HepG2 (cell line): ENCODE measurements around the gene TMEM130. TPM values are rescaled to one million over a fixed set of nuclear protein-coding genes. Genes with fewer than 3 reads are reported as not detected.

Source experiments
- AGO2 ChIP-seq: fragments of 200-400 bp; formaldehyde crosslinking; optimal IDR thresholded peaks from 2 replicates; pipeline ENCODE3; 2017; ENCODE audit warnings: mild to moderate bottlenecking, low read depth, low read length, moderate library complexity
- ATF7-NPFF ChIP-seq: sonication (generic); formaldehyde crosslinking; IDR thresholded peaks from 2 replicates; pipeline ENCODE4 v1.8.1; 2023; ENCODE audit warnings: mild to moderate bottlenecking, low read depth, missing genetic modification reagents, moderate library complexity
- GTF2F1 ChIP-seq: fragments of 150-350 bp; IDR thresholded peaks from 2 replicates; pipeline ENCODE4 v1.6.1; 2014; ENCODE audit warnings: low read length
- MYNN ChIP-seq: sonication (generic); formaldehyde crosslinking; IDR thresholded peaks from 2 replicates; pipeline ENCODE4 v1.4.0; 2020; ENCODE audit warnings: mild to moderate bottlenecking, low read depth, missing genetic modification reagents
- SOX6 ChIP-seq, 2 experiments: fragments of 450-650 bp in 1 of 2; sonication (generic) in 1 of 2; formaldehyde crosslinking in 1 of 2; IDR thresholded peaks; 2 replicates each; pipeline versions ENCODE4 v1.4.0 to v1.6.1; 2017 to 2020; ENCODE audit warnings: antibody characterized with exemption in 1 of 2, mild to moderate bottlenecking in 1 of 2, missing genetic modification reagents in 1 of 2
- STAT5B ChIP-seq: sonication (generic); formaldehyde crosslinking; IDR thresholded peaks from 2 replicates; pipeline ENCODE4 v1.4.0; 2020; ENCODE audit warnings: missing genetic modification reagents
- ZNF207 ChIP-seq: fragments of 450-650 bp; IDR thresholded peaks from 2 replicates; pipeline ENCODE4 v1.6.1; 2016; ENCODE audit warnings: antibody characterized with exemption, borderline replicate concordance
- ZNF3 ChIP-seq: IDR thresholded peaks from 2 replicates; pipeline ENCODE4 v1.7.0; 2017; ENCODE audit warnings: inconsistent platforms
- polyA plus RNA-seq, 8 experiments: library from polyadenylated mRNA; depleted of rRNA in 3 of 8; stranded (reverse) in 7 of 8; unstranded in 1 of 8; fragments of >200 nt; fragmentation: Illumina TruSeq in 4 of 8; extraction: Trizol in 4 of 8; gene quantifications; 2 replicates each; pipeline versions ENCODE4 v1.2.1 to v1.2.3, GENCODE V29; 2011 to 2016; ENCODE audit warnings: low read depth in 4 of 8, missing spikeins in 1 of 8, mixed read lengths in 1 of 8; ENCODE audit not compliant: insufficient read depth in 1 of 8
- total RNA-seq, 5 experiments: library from RNA; depleted of rRNA; stranded (reverse); fragments of >200 nt; fragmentation: Illumina TruSeq; extraction: Trizol; gene quantifications; 2 replicates each; pipeline ENCODE4 v1.2.3, GENCODE V29; 2016; ENCODE audit warnings: low read depth in 1 of 5
- TF ChIP-seq, protein P1 (sequence below), 2 experiments: fragments of 450-650 bp in 1 of 2; sonication (generic) in 1 of 2; formaldehyde crosslinking in 1 of 2; IDR thresholded peaks; 2 replicates each; pipeline versions ENCODE4 v1.6.1 to v1.8.0; 2016 to 2022; ENCODE audit warnings: antibody characterized with exemption in 1 of 2, mild to moderate bottlenecking in 1 of 2, missing genetic modification reagents in 1 of 2
- TF ChIP-seq, protein P2 (sequence below): sonication (generic); formaldehyde crosslinking; IDR thresholded peaks from 2 replicates; pipeline ENCODE4 v1.4.0; 2020; ENCODE audit warnings: missing genetic modification reagents; ENCODE audit errors: not compliant biosample characterization
- TF ChIP-seq, protein P3 (sequence below): sonication (generic); formaldehyde crosslinking; IDR thresholded peaks from 2 replicates; pipeline ENCODE4 v1.4.0; 2020; ENCODE audit warnings: mild to moderate bottlenecking, missing genetic modification reagents
- TF ChIP-seq, protein P4 (sequence below): IDR thresholded peaks from 2 replicates; pipeline ENCODE4 v1.6.1; 2016; ENCODE audit warnings: low read depth

Gene TMEM130
- total and polyA plus RNA-seq, 2 of the 13 experiments (the other 11 are each of a cell fraction or from before 2014, with no cell fraction given), result not detected

DNA sequence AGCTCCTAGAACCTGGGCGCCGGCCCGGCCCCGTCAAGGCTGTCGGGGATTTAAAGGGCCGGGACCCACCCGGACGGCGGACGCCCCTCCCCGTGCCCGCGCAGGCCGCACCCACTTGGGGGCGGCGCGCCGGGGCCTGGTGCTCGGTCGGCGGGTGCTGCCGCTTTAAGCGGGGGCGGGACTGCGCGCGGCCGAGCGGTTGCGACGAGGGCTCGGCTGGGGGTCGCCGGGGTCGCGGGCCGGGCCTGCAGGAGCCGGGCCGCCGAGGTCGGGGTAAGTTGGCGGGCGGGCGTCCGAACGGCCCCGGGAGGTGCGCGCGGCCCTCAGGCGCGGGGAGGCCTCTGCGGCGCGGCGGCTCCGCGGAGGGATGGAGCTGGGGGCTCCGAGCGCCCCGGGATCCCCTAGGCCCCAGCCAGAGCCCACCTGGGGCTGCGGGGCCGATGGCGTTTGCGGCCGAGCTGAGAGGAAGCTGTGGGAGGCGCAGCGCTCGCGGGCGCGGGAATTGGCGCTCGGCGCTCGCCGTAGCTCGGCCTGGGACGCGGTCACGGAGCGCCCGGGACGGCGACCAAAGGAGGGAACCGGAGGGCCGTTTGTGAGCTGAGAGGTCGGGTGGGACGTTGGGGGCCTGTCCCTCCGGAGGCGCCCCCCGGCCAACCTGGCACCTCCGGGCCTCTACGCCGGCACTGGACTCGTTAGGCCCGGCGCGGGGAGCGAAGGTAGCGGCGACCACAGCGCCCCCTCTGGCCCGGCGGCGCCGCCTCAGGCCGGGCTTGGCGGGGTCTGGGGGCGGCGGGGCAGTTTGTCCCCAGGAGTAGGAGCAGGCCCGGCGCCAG, 8.8 kb upstream of the TMEM130 start, which contains the start of gene TRRAP (continued):
- TF ChIP-seq, protein P1, sequence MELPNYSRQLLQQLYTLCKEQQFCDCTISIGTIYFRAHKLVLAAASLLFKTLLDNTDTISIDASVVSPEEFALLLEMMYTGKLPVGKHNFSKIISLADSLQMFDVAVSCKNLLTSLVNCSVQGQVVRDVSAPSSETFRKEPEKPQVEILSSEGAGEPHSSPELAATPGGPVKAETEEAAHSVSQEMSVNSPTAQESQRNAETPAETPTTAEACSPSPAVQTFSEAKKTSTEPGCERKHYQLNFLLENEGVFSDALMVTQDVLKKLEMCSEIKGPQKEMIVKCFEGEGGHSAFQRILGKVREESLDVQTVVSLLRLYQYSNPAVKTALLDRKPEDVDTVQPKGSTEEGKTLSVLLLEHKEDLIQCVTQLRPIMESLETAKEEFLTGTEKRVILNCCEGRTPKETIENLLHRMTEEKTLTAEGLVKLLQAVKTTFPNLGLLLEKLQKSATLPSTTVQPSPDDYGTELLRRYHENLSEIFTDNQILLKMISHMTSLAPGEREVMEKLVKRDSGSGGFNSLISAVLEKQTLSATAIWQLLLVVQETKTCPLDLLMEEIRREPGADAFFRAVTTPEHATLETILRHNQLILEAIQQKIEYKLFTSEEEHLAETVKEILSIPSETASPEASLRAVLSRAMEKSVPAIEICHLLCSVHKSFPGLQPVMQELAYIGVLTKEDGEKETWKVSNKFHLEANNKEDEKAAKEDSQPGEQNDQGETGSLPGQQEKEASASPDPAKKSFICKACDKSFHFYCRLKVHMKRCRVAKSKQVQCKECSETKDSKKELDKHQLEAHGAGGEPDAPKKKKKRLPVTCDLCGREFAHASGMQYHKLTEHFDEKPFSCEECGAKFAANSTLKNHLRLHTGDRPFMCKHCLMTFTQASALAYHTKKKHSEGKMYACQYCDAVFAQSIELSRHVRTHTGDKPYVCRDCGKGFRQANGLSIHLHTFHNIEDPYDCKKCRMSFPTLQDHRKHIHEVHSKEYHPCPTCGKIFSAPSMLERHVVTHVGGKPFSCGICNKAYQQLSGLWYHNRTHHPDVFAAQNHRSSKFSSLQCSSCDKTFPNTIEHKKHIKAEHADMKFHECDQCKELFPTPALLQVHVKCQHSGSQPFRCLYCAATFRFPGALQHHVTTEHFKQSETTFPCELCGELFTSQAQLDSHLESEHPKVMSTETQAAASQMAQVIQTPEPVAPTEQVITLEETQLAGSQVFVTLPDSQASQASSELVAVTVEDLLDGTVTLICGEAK (IDR thresholded peaks at IDR 0.05), result no peak
- TF ChIP-seq, protein P1 (CRISPR knock-in tag; IDR thresholded peaks at IDR 0.05), result peak; percentile 67
- TF ChIP-seq STAT5B (no peak), MYNN (CRISPR knock-in tag) (no peak), SOX6 (IDR thresholded peaks at IDR 0.05) (no peak), SOX6 (CRISPR knock-in tag; IDR thresholded peaks at IDR 0.05) (no peak), AGO2 (peak; percentile 82), ZNF3 (CRISPR knock-in tag) (no peak), ZNF207 (no peak), ATF7-NPFF (no peak), GTF2F1 (no peak)
- TF ChIP-seq, protein P2, sequence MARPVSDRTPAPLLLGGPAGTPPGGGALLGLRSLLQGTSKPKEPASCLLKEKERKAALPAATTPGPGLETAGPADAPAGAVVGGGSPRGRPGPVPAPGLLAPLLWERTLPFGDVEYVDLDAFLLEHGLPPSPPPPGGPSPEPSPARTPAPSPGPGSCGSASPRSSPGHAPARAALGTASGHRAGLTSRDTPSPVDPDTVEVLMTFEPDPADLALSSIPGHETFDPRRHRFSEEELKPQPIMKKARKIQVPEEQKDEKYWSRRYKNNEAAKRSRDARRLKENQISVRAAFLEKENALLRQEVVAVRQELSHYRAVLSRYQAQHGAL (CRISPR knock-in tag), result no peak
- TF ChIP-seq, protein P3, sequence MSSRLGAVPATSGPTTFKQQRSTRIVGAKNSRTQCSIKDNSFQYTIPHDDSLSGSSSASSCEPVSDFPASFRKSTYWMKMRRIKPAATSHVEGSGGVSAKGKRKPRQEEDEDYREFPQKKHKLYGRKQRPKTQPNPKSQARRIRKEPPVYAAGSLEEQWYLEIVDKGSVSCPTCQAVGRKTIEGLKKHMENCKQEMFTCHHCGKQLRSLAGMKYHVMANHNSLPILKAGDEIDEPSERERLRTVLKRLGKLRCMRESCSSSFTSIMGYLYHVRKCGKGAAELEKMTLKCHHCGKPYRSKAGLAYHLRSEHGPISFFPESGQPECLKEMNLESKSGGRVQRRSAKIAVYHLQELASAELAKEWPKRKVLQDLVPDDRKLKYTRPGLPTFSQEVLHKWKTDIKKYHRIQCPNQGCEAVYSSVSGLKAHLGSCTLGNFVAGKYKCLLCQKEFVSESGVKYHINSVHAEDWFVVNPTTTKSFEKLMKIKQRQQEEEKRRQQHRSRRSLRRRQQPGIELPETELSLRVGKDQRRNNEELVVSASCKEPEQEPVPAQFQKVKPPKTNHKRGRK (CRISPR knock-in tag), result no peak
- TF ChIP-seq, protein P4, sequence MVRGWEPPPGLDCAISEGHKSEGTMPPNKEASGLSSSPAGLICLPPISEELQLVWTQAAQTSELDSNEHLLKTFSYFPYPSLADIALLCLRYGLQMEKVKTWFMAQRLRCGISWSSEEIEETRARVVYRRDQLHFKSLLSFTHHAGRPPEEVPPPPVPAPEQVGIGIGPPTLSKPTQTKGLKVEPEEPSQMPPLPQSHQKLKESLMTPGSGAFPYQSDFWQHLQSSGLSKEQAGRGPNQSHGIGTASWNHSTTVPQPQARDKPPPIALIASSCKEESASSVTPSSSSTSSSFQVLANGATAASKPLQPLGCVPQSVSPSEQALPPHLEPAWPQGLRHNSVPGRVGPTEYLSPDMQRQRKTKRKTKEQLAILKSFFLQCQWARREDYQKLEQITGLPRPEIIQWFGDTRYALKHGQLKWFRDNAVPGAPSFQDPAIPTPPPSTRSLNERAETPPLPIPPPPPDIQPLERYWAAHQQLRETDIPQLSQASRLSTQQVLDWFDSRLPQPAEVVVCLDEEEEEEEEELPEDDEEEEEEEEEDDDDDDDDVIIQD (CRISPR knock-in tag), result no peak
